Panc1 (cell line): ENCODE measurements around the gene EHD4. TPM values are rescaled to one million over a fixed set of nuclear protein-coding genes. Genes with fewer than 3 reads are reported as not detected.

Experiments used
- ATAC-seq: fragments of 200-7000 bp; cut with Tn5 transposase; 2 replicates; pipeline ENCODE4 v1.9.1; 2020; ENCODE audit warnings: mild to moderate bottlenecking, moderate library complexity
- BruUV-seq: library from RNA; stranded (reverse); fragments of 400-500 nt; replicated peaks from 2 replicates; lab custom pipeline; 2021; lab: Mats Ljungman, UMichigan
- CTCF ChIA-PET: fragments of 300-600 bp; sonication (Branson Sonifier 250); formaldehyde crosslinking; loops from one replicate; lab custom pipeline; 2022; ENCODE audit warnings: antibody characterized with exemption; lab: Charles Lee
- POLR2A ChIA-PET: fragments of 300-600 bp; sonication (Branson Sonifier 250); formaldehyde crosslinking; loops from one replicate; lab custom pipeline; 2022; ENCODE audit warnings: antibody characterized with exemption; lab: Charles Lee
- DNase-seq: peaks from one replicate; pipeline ENCODE4 v3.0.0-alpha.2; 2010; ENCODE audit warnings: low read depth, low spot score
- H3K27ac ChIP-seq: 2 replicates; pipeline ENCODE4 v1.5.1; 2011; ENCODE audit warnings: mild to moderate bottlenecking, low read length, inconsistent platforms
- H3K27me3 ChIP-seq: fragments of 200-500 bp; sonication (Bioruptor generic); 2 replicates; pipeline ENCODE4 v1.6.0; 2014; ENCODE audit warnings: low read length, inconsistent platforms; ENCODE audit not compliant: control insufficient read depth, insufficient read depth
- H3K36me3 ChIP-seq: fragments of 200-500 bp; sonication (Bioruptor generic); 2 replicates; pipeline ENCODE4 v1.5.1; 2014; ENCODE audit warnings: inconsistent platforms, mild to moderate bottlenecking, low read length, moderate library complexity; ENCODE audit not compliant: control insufficient read depth, insufficient read depth
- H3K4me1 ChIP-seq: 2 replicates; pipeline ENCODE4 v1.5.1; 2011; ENCODE audit warnings: inconsistent platforms, mild to moderate bottlenecking, low read length, moderate library complexity; ENCODE audit not compliant: control insufficient read depth, insufficient read depth
- H3K4me3 ChIP-seq, 2 experiments: 2 replicates each; pipeline ENCODE4 v1.5.1; 2011 to 2012; ENCODE audit warnings: low read depth in 2 of 2, low read length in 2 of 2, mild to moderate bottlenecking in 2 of 2, inconsistent platforms in 1 of 2, moderate library complexity in 1 of 2
- H3K9me3 ChIP-seq: fragments of 200-500 bp; sonication (Bioruptor generic); 2 replicates; pipeline ENCODE4 v1.5.1; 2014; ENCODE audit warnings: low read depth, mild to moderate bottlenecking, inconsistent platforms, low read length, moderate library complexity; ENCODE audit not compliant: control insufficient read depth, insufficient read depth
- CTCF ChIP-seq: fragments of 450-650 bp; IDR thresholded peaks from 2 replicates; pipeline ENCODE4 v1.5.1; 2017; ENCODE audit warnings: mild to moderate bottlenecking
- POLR2AphosphoS5 ChIP-seq: IDR thresholded peaks from 2 replicates; pipeline ENCODE4 v1.6.1; 2012; ENCODE audit warnings: mild to moderate bottlenecking, low read depth, low read length, moderate library complexity
- REST ChIP-seq, 2 experiments: IDR thresholded peaks; 2 replicates each; pipeline ENCODE4 v1.6.1; 2011 to 2012; ENCODE audit warnings: low read depth in 2 of 2, control low read depth in 1 of 2, low read length in 1 of 2, mild to moderate bottlenecking in 1 of 2, moderate library complexity in 1 of 2; ENCODE audit not compliant: insufficient read depth in 1 of 2
- SIN3A ChIP-seq: IDR thresholded peaks from 2 replicates; pipeline ENCODE4 v1.6.1; 2012; ENCODE audit warnings: low read depth, mild to moderate bottlenecking, low read length, moderate library complexity, borderline replicate concordance; ENCODE audit not compliant: insufficient read depth
- TCF7L2 ChIP-seq: IDR thresholded peaks from 2 replicates; pipeline ENCODE4 v1.6.1; 2011; ENCODE audit warnings: mild to moderate bottlenecking, low read depth, low read length, inconsistent platforms
- in situ Hi-C: cut with HindIII; loops from 2 replicates; pipeline ENCODE4 v1.10.0; 2016; ENCODE audit warnings: low sequenced_read_pairs, low pct_unique_long_range_greater_than_20kb
- intact Hi-C: fragments of 100-400 bp; cut with micrococcal nuclease; formaldehyde crosslinking; loops from one replicate; pipeline ENCODE4 v1.10.0; 2022; ENCODE audit not compliant: unreplicated experiment
- total RNA-seq: library from RNA; stranded (reverse); gene quantifications from one replicate; pipeline ENCODE4 v1.2.1, GENCODE V29; 2021; ENCODE audit not compliant: unreplicated experiment

The EHD4 gene
- total RNA-seq, 1 experiment from 2014 or later, result 43.2 TPM

- in situ Hi-C loops (no loop called here), intact Hi-C loops (no loop called here)
- H3K36me3 ChIP-seq, result peaks cover 2% of the 10 kb centered on the region; the same call in 1 of the 2 replicates
- H3K4me1 ChIP-seq, result peaks cover 51% of the 10 kb centered on the region
- no peak overlapping the region for H3K4me3 ChIP-seq
- H3K27ac ChIP-seq, result peak overlapping the region; percentile 91
- CTCF ChIA-PET, result no interaction called here
- ATAC-seq (no peak), DNase-seq (no peak)
- H3K27me3 ChIP-seq, result no peaks in the 10 kb centered on the region
- BruUV-seq, result no TSS peak
- POLR2A ChIA-PET, result no interaction called here
- H3K9me3 ChIP-seq, result no peaks in the 10 kb centered on the region
- TF ChIP-seq SIN3A (no peak), POLR2AphosphoS5 (no peak), CTCF (no peak), REST (IDR thresholded peaks at IDR 0.05; ENCODE audit: insufficient read depth in 1 of 2, low read depth in 2 of 2, low read length in 1 of 2) (no peak)
These were observed 36.2 kb downstream of the EHD4 start for GRCh38 chr15:41936155-41936554.

- ATAC-seq (no peak), DNase-seq (no peak)
- H3K27me3 ChIP-seq, result no peaks in the 10 kb centered on the region
- no peak overlapping the region for H3K4me3 ChIP-seq
- BruUV-seq, result no TSS peak
- H3K9me3 ChIP-seq, result no peaks in the 10 kb centered on the region
- TF ChIP-seq TCF7L2 (no peak), SIN3A (no peak), POLR2AphosphoS5 (no peak), REST (IDR thresholded peaks at IDR 0.05; ENCODE audit: insufficient read depth in 1 of 2, low read depth in 2 of 2, low read length in 1 of 2) (no peak), CTCF (no peak)
- in situ Hi-C loops (no loop called here), intact Hi-C loops (no loop called here)
- peaks cover 50% of the 10 kb centered on the region for H3K4me1 ChIP-seq
- peak overlapping the region; percentile 91 for H3K27ac ChIP-seq
- POLR2A ChIA-PET, result no interaction called here
- CTCF ChIA-PET, result no interaction called here
- no peaks in the 10 kb centered on the region; the same call in 1 of the 2 replicates for H3K36me3 ChIP-seq
These were observed 36.8 kb downstream of the EHD4 start for GRCh38 chr15:41935566-41936020.
